RWPE2 (cell line): ENCODE results near the gene LRP1-AS.

Experiments used
- ATAC-seq: fragments of 200-7000 bp; cut with Tn5 transposase; 3 replicates; pipeline ENCODE4 v1.9.1; 2021; ENCODE audit warnings: low read depth
- DNase-seq: peaks from one replicate; pipeline ENCODE4 v3.0.0-alpha.2; 2020; ENCODE audit warnings: low spot score
- H3K27ac ChIP-seq: fragments of 450-650 bp; 2 replicates; pipeline ENCODE4 v1.5.1; 2017; ENCODE audit warnings: mild to moderate bottlenecking; ENCODE audit not compliant: poor library complexity, severe bottlenecking
- H3K27me3 ChIP-seq: fragments of 250-450 bp; sonication (Bioruptor Pico); 2 replicates; pipeline ENCODE4 v1.5.1; 2021; ENCODE audit warnings: mild to moderate bottlenecking, moderate library complexity; ENCODE audit not compliant: insufficient read depth, poor library complexity, severe bottlenecking
- H3K36me3 ChIP-seq: fragments of 250-450 bp; sonication (Bioruptor Pico); 2 replicates; pipeline ENCODE4 v1.5.1; 2020; ENCODE audit warnings: low read depth, mild to moderate bottlenecking, moderate library complexity
- H3K4me1 ChIP-seq: fragments of 250-450 bp; sonication (Bioruptor Pico); 2 replicates; pipeline ENCODE4 v1.5.1; 2021; ENCODE audit warnings: mild to moderate bottlenecking, moderate library complexity; ENCODE audit not compliant: insufficient read depth, poor library complexity, severe bottlenecking
- H3K4me3 ChIP-seq: fragments of 250-450 bp; sonication (Bioruptor Pico); 2 replicates; pipeline ENCODE4 v1.5.1; 2021; ENCODE audit warnings: mild to moderate bottlenecking, moderate library complexity; ENCODE audit not compliant: severe bottlenecking
- H3K9me3 ChIP-seq: fragments of 250-450 bp; sonication (Bioruptor Pico); 2 replicates; pipeline ENCODE4 v1.5.1; 2021; ENCODE audit warnings: mild to moderate bottlenecking, moderate library complexity; ENCODE audit not compliant: severe bottlenecking
- CTCF ChIP-seq: fragments of 450-650 bp; IDR thresholded peaks from one replicate; pipeline ENCODE4 v1.5.1; 2017; ENCODE audit warnings: mild to moderate bottlenecking, moderate library complexity; ENCODE audit not compliant: poor library complexity, severe bottlenecking

LRP1-AS gene

GRCh38 chr12:57176846-57177245 lies 29.4 kb upstream of the LRP1-AS start:
- Histone ChIP-seq H3K27me3 (no peaks in the 10 kb centered on the region), H3K4me1 (peaks cover 27% of the 10 kb centered on the region), H3K4me3 (no peak overlapping the region), H3K36me3 (peaks cover 8% of the 10 kb centered on the region; the same call in 1 of the 2 replicates), H3K9me3 (no peaks in the 10 kb centered on the region), H3K27ac (peak overlapping the region; percentile 48)
- ATAC-seq = peak; percentile 62
- no peak for DNase-seq
- TF ChIP-seq CTCF = no peak

- ATAC-seq (no peak), DNase-seq (no peak)
- Histone ChIP-seq H3K27ac (peak overlapping the region; percentile 48), H3K27me3 (no peaks in the 10 kb centered on the region), H3K4me3 (no peak overlapping the region), H3K36me3 (peaks cover 8% of the 10 kb centered on the region; the same call in 1 of the 2 replicates), H3K9me3 (no peaks in the 10 kb centered on the region), H3K4me1 (peaks cover 27% of the 10 kb centered on the region)
- peak; percentile 79 for TF ChIP-seq CTCF
Measured at GRCh38 chr12:57176139-57176477, 28.7 kb upstream of the LRP1-AS start.

GRCh38 chr12:57175428-57176138 lies 28.2 kb upstream of the LRP1-AS start:
- H3K9me3 ChIP-seq = no peaks in the 10 kb centered on the region
- ATAC-seq (peak; percentile 93), DNase-seq (peak; percentile 95)
- peak; percentile 96 for TF ChIP-seq CTCF
- H3K36me3 ChIP-seq = peaks cover 8% of the 10 kb centered on the region; the same call in 1 of the 2 replicates
- peaks cover 27% of the 10 kb centered on the region for H3K4me1 ChIP-seq
- no peaks in the 10 kb centered on the region for H3K27me3 ChIP-seq
- peak overlapping the region; percentile 10 for H3K4me3 ChIP-seq
- H3K27ac ChIP-seq = peak overlapping the region; percentile 48

- ATAC-seq (no peak), DNase-seq (no peak)
- Histone ChIP-seq H3K9me3 (no peaks in the 10 kb centered on the region), H3K4me1 (peaks cover 27% of the 10 kb centered on the region), H3K4me3 (no peak overlapping the region), H3K27ac (no peak overlapping the region), H3K36me3 (peaks cover 14% of the 10 kb centered on the region; the same call in 1 of the 2 replicates), H3K27me3 (no peaks in the 10 kb centered on the region)
- no peak for TF ChIP-seq CTCF
Measured at GRCh38 chr12:57173683-57174082, 26.3 kb upstream of the LRP1-AS start.

GRCh38 chr12:57173089-57173488 lies 25.7 kb upstream of the LRP1-AS start:
- peaks cover 14% of the 10 kb centered on the region for H3K36me3 ChIP-seq
- TF ChIP-seq CTCF = peak; percentile 48
- peaks cover 27% of the 10 kb centered on the region for H3K4me1 ChIP-seq
- no peak overlapping the region for H3K27ac ChIP-seq
- H3K27me3 ChIP-seq = no peaks in the 10 kb centered on the region
- no peaks in the 10 kb centered on the region for H3K9me3 ChIP-seq
- peak; percentile 49 for DNase-seq
- ATAC-seq = no peak
- H3K4me3 ChIP-seq = no peak overlapping the region
